ENCODE results near the gene P4HA2. TPM values are rescaled to one million over a fixed set of nuclear protein-coding genes. Genes with fewer than 3 reads are reported as not detected.

Gene P4HA2
- total and polyA plus RNA-seq, 2 donors (not counting 1 experiment from before 2014, with no cell fraction given), result 184 to 553 TPM

DNA sequence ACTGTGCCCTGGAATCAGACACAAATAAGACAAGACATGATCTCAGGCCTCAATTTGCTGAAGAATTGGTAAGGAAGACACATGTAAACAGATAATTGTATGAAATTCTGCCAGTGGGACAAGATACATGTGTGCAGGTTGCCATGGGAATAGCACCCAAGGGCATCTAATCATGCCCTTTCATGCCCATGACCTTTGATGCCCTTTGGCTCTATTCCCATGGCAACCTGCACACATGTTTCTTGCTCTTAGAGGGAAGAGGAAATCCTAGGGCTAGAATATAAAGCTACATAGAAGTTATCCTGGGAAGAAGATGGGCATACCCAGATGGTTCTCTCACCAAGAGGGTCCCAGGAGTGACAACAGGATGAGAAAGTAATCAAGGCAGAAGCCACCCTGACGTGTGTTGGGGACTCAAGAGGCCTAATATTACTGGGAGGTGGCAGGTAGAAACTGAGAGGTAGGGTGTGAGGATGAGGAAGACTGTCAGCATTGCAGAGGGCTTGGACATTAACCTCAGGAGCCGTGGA is 34.4 kb downstream of the P4HA2 start:
- H2AFZ ChIP-seq (ENCODE audit: low read length), result no peak overlapping the region
- TF ChIP-seq EZH2 (IDR thresholded peaks at IDR 0.05; ENCODE audit: low read length, missing control alignments), result no peak
- TF ChIP-seq, protein P1, sequence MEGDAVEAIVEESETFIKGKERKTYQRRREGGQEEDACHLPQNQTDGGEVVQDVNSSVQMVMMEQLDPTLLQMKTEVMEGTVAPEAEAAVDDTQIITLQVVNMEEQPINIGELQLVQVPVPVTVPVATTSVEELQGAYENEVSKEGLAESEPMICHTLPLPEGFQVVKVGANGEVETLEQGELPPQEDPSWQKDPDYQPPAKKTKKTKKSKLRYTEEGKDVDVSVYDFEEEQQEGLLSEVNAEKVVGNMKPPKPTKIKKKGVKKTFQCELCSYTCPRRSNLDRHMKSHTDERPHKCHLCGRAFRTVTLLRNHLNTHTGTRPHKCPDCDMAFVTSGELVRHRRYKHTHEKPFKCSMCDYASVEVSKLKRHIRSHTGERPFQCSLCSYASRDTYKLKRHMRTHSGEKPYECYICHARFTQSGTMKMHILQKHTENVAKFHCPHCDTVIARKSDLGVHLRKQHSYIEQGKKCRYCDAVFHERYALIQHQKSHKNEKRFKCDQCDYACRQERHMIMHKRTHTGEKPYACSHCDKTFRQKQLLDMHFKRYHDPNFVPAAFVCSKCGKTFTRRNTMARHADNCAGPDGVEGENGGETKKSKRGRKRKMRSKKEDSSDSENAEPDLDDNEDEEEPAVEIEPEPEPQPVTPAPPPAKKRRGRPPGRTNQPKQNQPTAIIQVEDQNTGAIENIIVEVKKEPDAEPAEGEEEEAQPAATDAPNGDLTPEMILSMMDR (conservative IDR thresholded peaks at IDR 0.05 in 1 of 2, IDR thresholded peaks at IDR 0.05 in 1 of 2; ENCODE audit: low read depth in 1 of 2, low read length in 2 of 2), result no peak
- peaks cover 10% of the 10 kb centered on the region for H3K36me3 ChIP-seq (ENCODE audit: control insufficient read depth, insufficient read depth, low read length)
- no peaks in the 10 kb centered on the region for H3K4me1 ChIP-seq (ENCODE audit: control insufficient read depth, extremely low read depth, insufficient read depth, low read length)
- no peak overlapping the region for H3K27ac ChIP-seq (ENCODE audit: insufficient read depth, low read length)
- no peak overlapping the region for H3K4me3 ChIP-seq (replicated peaks in 1 of 4; ENCODE audit: control extremely low read depth in 1 of 4, insufficient read depth in 1 of 4, low read depth in 3 of 4, low read length in 4 of 4)
- no peak overlapping the region for H3K9ac ChIP-seq (ENCODE audit: insufficient read depth, low read length)
- no peaks in the 10 kb centered on the region for H4K20me1 ChIP-seq (ENCODE audit: control insufficient read depth, extremely low read depth, insufficient read depth, low read length)
- H3K4me2 ChIP-seq (ENCODE audit: extremely low read depth, insufficient read depth, low read length), result no peak overlapping the region
- DNase-seq (ENCODE audit: low read depth in 2 of 2), result no peak
- H3K9me3 ChIP-seq (ENCODE audit: control insufficient read depth, insufficient read depth, low read depth, low read length), result no peaks in the 10 kb centered on the region
- no peaks in the 10 kb centered on the region for H3K79me2 ChIP-seq (ENCODE audit: control insufficient read depth, insufficient read depth, low read length)
- H3K27me3 ChIP-seq (ENCODE audit: control insufficient read depth, insufficient read depth, low read length), result no peaks in the 10 kb centered on the region

DNA sequence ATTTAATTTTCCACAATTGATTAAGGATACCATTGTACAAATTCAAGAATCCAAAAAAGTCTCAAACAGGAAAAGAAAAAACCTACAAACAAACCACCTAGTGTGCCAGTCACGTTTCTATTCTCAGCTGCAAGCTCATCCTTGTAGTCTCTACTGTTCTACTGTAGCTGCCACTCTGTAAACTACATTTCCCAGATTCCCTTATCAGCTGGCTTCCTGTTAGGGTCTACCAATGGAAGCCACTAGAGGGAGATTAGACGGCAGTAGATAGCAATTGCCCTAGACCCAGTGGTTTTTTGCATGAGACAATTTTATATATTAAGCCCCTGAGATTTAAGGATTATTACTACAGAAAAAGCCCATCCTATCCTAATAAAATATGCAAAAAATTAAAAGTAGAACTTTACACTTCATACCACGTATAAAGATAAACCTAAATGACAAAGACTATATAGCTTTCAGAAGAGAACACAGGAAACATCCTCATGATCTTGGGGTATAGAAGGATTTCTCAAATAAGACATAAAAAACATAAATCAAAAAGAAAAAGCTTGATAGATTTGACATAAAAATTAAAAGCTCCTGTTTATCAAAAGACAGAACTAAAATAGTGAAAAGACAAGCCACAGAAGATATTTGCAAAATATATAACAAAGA is 37.4 kb downstream of the P4HA2 start:
- Histone ChIP-seq H3K4me3 (replicated peaks in 1 of 4; ENCODE audit: control extremely low read depth in 1 of 4, insufficient read depth in 1 of 4, low read depth in 3 of 4, low read length in 4 of 4) (no peak overlapping the region), H3K9me3 (ENCODE audit: control insufficient read depth, insufficient read depth, low read depth, low read length) (no peaks in the 10 kb centered on the region), H3K9ac (ENCODE audit: insufficient read depth, low read length) (no peak overlapping the region), H3K27me3 (ENCODE audit: control insufficient read depth, insufficient read depth, low read length) (no peaks in the 10 kb centered on the region), H3K27ac (ENCODE audit: insufficient read depth, low read length) (no peak overlapping the region), H3K4me1 (ENCODE audit: control insufficient read depth, extremely low read depth, insufficient read depth, low read length) (no peaks in the 10 kb centered on the region), H3K4me2 (ENCODE audit: extremely low read depth, insufficient read depth, low read length) (no peak overlapping the region), H2AFZ (ENCODE audit: low read length) (no peak overlapping the region), H4K20me1 (ENCODE audit: control insufficient read depth, extremely low read depth, insufficient read depth, low read length) (no peaks in the 10 kb centered on the region), H3K36me3 (ENCODE audit: control insufficient read depth, insufficient read depth, low read length) (peaks cover 4% of the 10 kb centered on the region), H3K79me2 (ENCODE audit: control insufficient read depth, insufficient read depth, low read length) (no peaks in the 10 kb centered on the region)
- no peak for TF ChIP-seq EZH2 (IDR thresholded peaks at IDR 0.05; ENCODE audit: low read length, missing control alignments)
- TF ChIP-seq, protein P1 (conservative IDR thresholded peaks at IDR 0.05 in 1 of 2, IDR thresholded peaks at IDR 0.05 in 1 of 2; ENCODE audit: low read depth in 1 of 2, low read length in 2 of 2), result peak; percentile 81 to 93
- peak; percentile 70 to 81 for DNase-seq (ENCODE audit: low read depth in 2 of 2)

DNA sequence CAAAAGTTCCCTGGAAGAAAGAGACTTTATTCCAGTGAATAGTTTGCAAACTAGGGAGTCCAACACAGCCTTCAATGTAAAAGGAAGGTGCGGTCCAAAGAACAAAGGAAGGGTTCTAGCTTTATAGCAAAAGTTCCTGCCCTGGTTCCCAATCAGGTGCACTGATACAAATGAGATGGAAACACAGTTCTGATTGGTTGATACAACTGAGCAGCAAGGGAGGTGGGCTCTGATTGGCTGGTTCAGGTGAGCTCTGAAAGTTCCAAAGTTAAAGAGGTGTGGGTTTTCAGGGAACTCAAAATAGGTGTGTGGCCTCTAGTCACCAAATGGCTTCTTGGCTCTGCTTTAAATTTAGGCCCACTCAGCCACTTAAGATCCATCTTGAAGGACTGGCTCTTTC is 43.1 kb downstream of the P4HA2 start:
- H3K79me2 ChIP-seq (ENCODE audit: control insufficient read depth, insufficient read depth, low read length), result no peaks in the 10 kb centered on the region
- H3K9me3 ChIP-seq (ENCODE audit: control insufficient read depth, insufficient read depth, low read depth, low read length), result no peaks in the 10 kb centered on the region
- no peak overlapping the region for H3K4me2 ChIP-seq (ENCODE audit: extremely low read depth, insufficient read depth, low read length)
- H3K36me3 ChIP-seq (ENCODE audit: control insufficient read depth, insufficient read depth, low read length), result no peaks in the 10 kb centered on the region
- H2AFZ ChIP-seq (ENCODE audit: low read length), result no peak overlapping the region
- TF ChIP-seq EZH2 (IDR thresholded peaks at IDR 0.05; ENCODE audit: low read length, missing control alignments), result no peak
- TF ChIP-seq, protein P1 (conservative IDR thresholded peaks at IDR 0.05 in 1 of 2, IDR thresholded peaks at IDR 0.05 in 1 of 2; ENCODE audit: low read depth in 1 of 2, low read length in 2 of 2), result no peak
- no peaks in the 10 kb centered on the region for H3K27me3 ChIP-seq (ENCODE audit: control insufficient read depth, insufficient read depth, low read length)
- no peak overlapping the region for H3K27ac ChIP-seq (ENCODE audit: insufficient read depth, low read length)
- H4K20me1 ChIP-seq (ENCODE audit: control insufficient read depth, extremely low read depth, insufficient read depth, low read length), result no peaks in the 10 kb centered on the region
- no peaks in the 10 kb centered on the region for H3K4me1 ChIP-seq (ENCODE audit: control insufficient read depth, extremely low read depth, insufficient read depth, low read length)
- no peak overlapping the region for H3K4me3 ChIP-seq (replicated peaks in 1 of 4; ENCODE audit: control extremely low read depth in 1 of 4, insufficient read depth in 1 of 4, low read depth in 3 of 4, low read length in 4 of 4)
- H3K9ac ChIP-seq (ENCODE audit: insufficient read depth, low read length), result no peak overlapping the region
- DNase-seq (ENCODE audit: low read depth in 2 of 2), result no peak

All from fibroblast of lung (primary cell).